Skeletal muscle satellite cell (primary cell): Measurements from ENCODE around the gene HNRNPM.

ENCODE experiments used
- H3K27me3 ChIP-seq: 2 replicates; pipeline ENCODE4 v1.7.0; 2013; ENCODE audit warnings: low read length; ENCODE audit not compliant: control insufficient read depth, insufficient read depth
- H3K36me3 ChIP-seq: 2 replicates; pipeline ENCODE4 v1.7.0; 2013; ENCODE audit warnings: mild to moderate bottlenecking, control low read depth, low read length; ENCODE audit not compliant: insufficient read depth
- H3K4me1 ChIP-seq: 2 replicates; pipeline ENCODE4 v1.7.0; 2013; ENCODE audit warnings: low read length; ENCODE audit not compliant: control insufficient read depth, insufficient read depth
- H3K4me2 ChIP-seq: 2 replicates; pipeline ENCODE4 v1.7.0; 2013; ENCODE audit warnings: mild to moderate bottlenecking, low read length
- H3K4me3 ChIP-seq: 2 replicates; pipeline ENCODE4 v1.7.0; 2013; ENCODE audit warnings: low read length
- H3K9ac ChIP-seq: 2 replicates; pipeline ENCODE4 v1.7.0; 2013; ENCODE audit warnings: mild to moderate bottlenecking, low read depth, low read length, moderate library complexity
- H3K9me3 ChIP-seq: replicated peaks from 2 replicates; pipeline ENCODE4 v1.7.0; 2013; ENCODE audit warnings: mild to moderate bottlenecking, control low read depth, low read length

HNRNPM gene

GRCh38 chr19:8461891-8462290, 17.1 kb downstream of the HNRNPM start:
- Histone ChIP-seq H3K9me3 (no peaks in the 10 kb centered on the region), H3K27me3 (no peaks in the 10 kb centered on the region), H3K4me2 (no peak overlapping the region), H3K9ac (no peak overlapping the region), H3K36me3 (peaks cover 49% of the 10 kb centered on the region), H3K4me1 (peaks cover 51% of the 10 kb centered on the region), H3K4me3 (no peak overlapping the region)

- Histone ChIP-seq H3K36me3 (peaks cover 51% of the 10 kb centered on the region), H3K4me3 (no peak overlapping the region), H3K4me2 (no peak overlapping the region), H3K9ac (no peak overlapping the region), H3K9me3 (no peaks in the 10 kb centered on the region), H3K4me1 (peaks cover 51% of the 10 kb centered on the region), H3K27me3 (no peaks in the 10 kb centered on the region)
Observed at GRCh38 chr19:8462571-8462970, 17.8 kb downstream of the HNRNPM start.

GRCh38 chr19:8463365-8463764, 18.6 kb downstream of the HNRNPM start:
- H3K36me3 ChIP-seq, result peaks cover 55% of the 10 kb centered on the region
- peaks cover 43% of the 10 kb centered on the region for H3K4me1 ChIP-seq

GRCh38 chr19:8466018-8466417, 21.2 kb downstream of the HNRNPM start:
- H3K27me3 ChIP-seq, result no peaks in the 10 kb centered on the region
- no peaks in the 10 kb centered on the region for H3K9me3 ChIP-seq
- no peak overlapping the region for H3K4me2 ChIP-seq
- no peak overlapping the region for H3K9ac ChIP-seq
- no peak overlapping the region for H3K4me3 ChIP-seq
- peaks cover 18% of the 10 kb centered on the region for H3K4me1 ChIP-seq
- H3K36me3 ChIP-seq, result peaks cover 80% of the 10 kb centered on the region

More at GRCh38 chr19:8463365-8463764, 18.6 kb downstream of the HNRNPM start:
- Histone ChIP-seq H3K4me3 (no peak overlapping the region), H3K4me2 (no peak overlapping the region), H3K9me3 (no peaks in the 10 kb centered on the region), H3K9ac (no peak overlapping the region), H3K27me3 (no peaks in the 10 kb centered on the region)

GRCh38 chr19:8468124-8468523, 23.3 kb downstream of the HNRNPM start:
- H3K36me3 ChIP-seq, result peaks cover 88% of the 10 kb centered on the region
- H3K9ac ChIP-seq, result no peak overlapping the region
- H3K4me3 ChIP-seq, result no peak overlapping the region

GRCh38 chr19:8468761-8469373, 24.1 kb downstream of the HNRNPM start:
- H3K4me1 ChIP-seq, result no peaks in the 10 kb centered on the region
- no peaks in the 10 kb centered on the region for H3K9me3 ChIP-seq
- no peak overlapping the region for H3K9ac ChIP-seq
- peaks cover 88% of the 10 kb centered on the region for H3K36me3 ChIP-seq
- H3K4me2 ChIP-seq, result no peak overlapping the region
- no peak overlapping the region for H3K4me3 ChIP-seq
- no peaks in the 10 kb centered on the region for H3K27me3 ChIP-seq

More at GRCh38 chr19:8468124-8468523, 23.3 kb downstream of the HNRNPM start:
- Histone ChIP-seq H3K4me2 (no peak overlapping the region), H3K27me3 (no peaks in the 10 kb centered on the region), H3K9me3 (no peaks in the 10 kb centered on the region), H3K4me1 (no peaks in the 10 kb centered on the region)

- H3K36me3 ChIP-seq, result peaks cover 87% of the 10 kb centered on the region
- H3K4me3 ChIP-seq, result no peak overlapping the region
- H3K4me1 ChIP-seq, result no peaks in the 10 kb centered on the region
- no peaks in the 10 kb centered on the region for H3K27me3 ChIP-seq
- no peak overlapping the region for H3K4me2 ChIP-seq
- H3K9me3 ChIP-seq, result no peaks in the 10 kb centered on the region
- no peak overlapping the region for H3K9ac ChIP-seq
Observed at GRCh38 chr19:8469613-8470368, 25.0 kb downstream of the HNRNPM start.

- H3K9ac ChIP-seq, result no peak overlapping the region
- H3K36me3 ChIP-seq, result peaks cover 77% of the 10 kb centered on the region
- H3K4me1 ChIP-seq, result no peaks in the 10 kb centered on the region
- no peak overlapping the region for H3K4me2 ChIP-seq
- no peak overlapping the region for H3K4me3 ChIP-seq
- H3K27me3 ChIP-seq, result no peaks in the 10 kb centered on the region
- no peaks in the 10 kb centered on the region for H3K9me3 ChIP-seq
Observed at GRCh38 chr19:8473648-8474476, 29.1 kb downstream of the HNRNPM start.

GRCh38 chr19:8475005-8475404, 30.2 kb downstream of the HNRNPM start:
- Histone ChIP-seq H3K9ac (no peak overlapping the region), H3K27me3 (no peaks in the 10 kb centered on the region), H3K4me3 (no peak overlapping the region), H3K9me3 (no peaks in the 10 kb centered on the region), H3K4me2 (no peak overlapping the region), H3K36me3 (peaks cover 70% of the 10 kb centered on the region), H3K4me1 (no peaks in the 10 kb centered on the region)

- Histone ChIP-seq H3K9ac (no peak overlapping the region), H3K4me3 (no peak overlapping the region), H3K4me1 (no peaks in the 10 kb centered on the region), H3K27me3 (no peaks in the 10 kb centered on the region), H3K36me3 (peaks cover 67% of the 10 kb centered on the region), H3K9me3 (no peaks in the 10 kb centered on the region), H3K4me2 (no peak overlapping the region)
Observed at GRCh38 chr19:8476524-8476923, 31.7 kb downstream of the HNRNPM start.

GRCh38 chr19:8477889-8478288, 33.1 kb downstream of the HNRNPM start:
- H3K4me1 ChIP-seq, result no peaks in the 10 kb centered on the region
- H3K4me3 ChIP-seq, result no peak overlapping the region
- H3K4me2 ChIP-seq, result no peak overlapping the region
- no peaks in the 10 kb centered on the region for H3K27me3 ChIP-seq
- no peaks in the 10 kb centered on the region for H3K9me3 ChIP-seq
- no peak overlapping the region for H3K9ac ChIP-seq
- H3K36me3 ChIP-seq, result peaks cover 67% of the 10 kb centered on the region
